ENCODE measurements around the gene TRIM43.
"Not testable (repeated sequence)": the region's sequence is repeated elsewhere in the genome, so short reads cannot be mapped to it uniquely, and the experiment has no call there.

Gene TRIM43

DNA sequence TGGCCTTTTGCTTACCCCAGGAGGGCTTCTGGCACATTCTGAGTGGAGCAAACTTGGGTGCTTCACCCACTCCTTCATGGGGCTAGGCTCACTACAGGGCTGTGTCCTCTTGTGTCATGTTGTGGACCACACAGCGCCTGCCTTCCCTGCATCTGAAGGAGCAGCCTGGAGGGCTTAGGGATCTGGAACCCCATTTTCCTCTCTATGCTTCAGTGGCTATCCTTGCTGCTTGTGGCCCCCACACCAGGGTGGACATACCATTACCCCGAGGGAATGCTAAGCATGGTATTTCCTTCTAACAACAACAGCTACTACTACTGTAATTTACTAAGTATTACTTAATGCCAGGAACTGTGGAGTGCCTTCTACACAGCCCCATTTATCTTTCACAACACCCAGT lies 50.6 kb downstream of the TRIM43 start:
- not testable (repeated sequence) for DNase-seq

DNA sequence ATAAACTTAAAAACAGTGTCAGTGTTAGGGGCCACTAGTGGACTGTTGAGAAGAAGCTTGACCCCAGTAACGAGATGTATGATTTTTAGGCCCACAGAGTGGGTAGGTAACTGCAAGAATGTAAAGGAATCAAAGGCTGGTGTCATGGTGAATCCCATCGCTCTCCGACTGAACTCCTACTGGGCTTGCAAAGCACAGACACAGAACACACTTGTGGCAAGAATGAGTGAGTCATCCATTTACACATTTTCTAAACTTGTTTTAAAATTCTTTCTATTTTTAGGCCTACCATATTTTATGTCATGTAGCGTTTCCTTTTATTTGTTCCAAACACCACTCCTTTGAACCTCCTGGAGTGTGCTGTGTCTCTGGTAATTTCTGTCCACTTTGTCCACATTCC lies 51.1 kb downstream of the TRIM43 start:
- DNase-seq, result not testable (repeated sequence)

DNA sequence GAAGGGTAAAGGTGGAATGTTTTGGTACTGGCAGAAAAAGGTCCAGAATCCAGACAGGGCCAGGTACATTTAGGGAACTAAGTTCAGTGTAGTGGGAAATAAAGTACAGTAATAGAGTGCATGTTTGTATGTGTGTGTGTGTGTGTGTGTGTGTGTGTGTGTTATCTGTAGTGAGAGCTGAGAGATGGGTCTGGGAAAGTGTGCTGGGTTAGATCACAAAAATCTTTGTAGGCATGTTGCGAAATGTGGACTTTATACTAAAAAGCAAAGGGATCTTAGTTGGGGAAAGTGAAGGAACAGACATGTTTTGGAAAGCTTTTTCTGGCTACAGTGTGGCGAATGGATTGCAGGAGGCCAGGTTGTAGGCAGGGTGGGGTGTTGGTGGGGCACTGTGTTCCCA lies 53.5 kb downstream of the TRIM43 start:
- not testable (repeated sequence) for DNase-seq

DNA sequence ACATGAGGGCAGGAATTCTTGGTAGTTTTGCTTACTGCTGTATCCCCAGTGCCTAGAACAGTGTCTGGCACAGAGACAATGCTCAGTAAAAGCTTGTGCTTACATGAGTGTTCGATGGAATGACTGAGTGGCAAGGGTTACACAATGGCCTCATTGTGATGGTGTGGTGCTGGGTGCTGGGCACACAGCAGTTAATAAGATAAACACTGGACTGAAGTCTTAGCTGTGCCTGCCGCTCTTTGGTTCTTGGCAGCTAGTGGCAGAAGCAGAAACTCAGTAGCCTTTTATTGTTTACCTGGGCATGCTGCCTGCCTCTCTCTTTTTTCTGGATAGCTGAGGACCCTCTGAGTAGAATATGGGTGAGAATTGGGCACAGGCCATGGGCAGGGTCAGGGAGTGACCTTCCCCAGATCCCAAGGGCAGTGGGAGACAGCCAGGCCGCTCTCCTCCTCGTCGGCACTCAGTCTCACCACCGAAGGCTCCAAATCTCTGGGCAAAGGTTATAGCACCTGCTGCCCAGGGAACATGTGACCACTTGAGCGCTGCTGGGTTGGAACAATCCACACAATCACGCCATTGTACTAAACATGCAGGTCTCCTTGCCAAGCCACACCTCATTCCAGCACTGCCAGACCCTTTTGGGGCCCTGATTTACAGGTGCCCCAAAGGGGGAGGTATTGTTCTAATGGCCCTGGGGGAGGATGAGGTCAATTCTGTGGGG lies 54.6 kb downstream of the TRIM43 start:
- DNase-seq, result not testable (repeated sequence)

DNA sequence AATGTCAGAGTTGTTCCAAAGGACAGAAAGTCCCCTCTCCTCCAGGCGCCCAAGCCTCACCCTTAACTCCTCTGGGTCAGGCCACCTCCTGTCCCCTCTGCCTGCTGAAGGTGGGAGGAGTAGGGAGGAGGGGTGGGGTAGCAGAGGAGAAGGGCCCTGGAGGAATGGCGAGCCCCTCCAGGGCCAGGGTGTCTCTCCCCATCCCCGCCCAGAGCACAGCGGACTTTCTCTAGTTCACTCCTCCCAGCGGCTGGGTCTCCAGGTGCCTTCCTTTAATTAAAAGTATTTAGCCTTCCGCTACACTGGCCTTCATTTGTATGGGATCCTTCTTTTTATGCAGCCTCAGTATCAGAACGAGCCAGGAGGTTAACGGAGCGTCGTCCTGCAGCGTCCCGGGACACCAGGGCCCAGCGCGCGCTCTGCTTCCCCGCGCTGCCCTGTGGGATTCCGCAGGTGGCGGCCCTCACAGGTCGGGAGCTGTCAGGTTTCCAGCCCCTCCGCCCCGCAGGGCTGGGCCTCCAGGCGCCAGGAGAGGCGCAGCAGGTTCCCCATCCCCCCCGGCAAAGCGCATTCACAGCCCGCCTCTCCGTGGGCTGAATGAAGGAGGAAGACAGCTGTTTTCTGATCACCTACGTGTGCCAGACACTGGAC lies 57.2 kb downstream of the TRIM43 start:
- not testable (repeated sequence) for DNase-seq

All from CD4-positive, alpha-beta T cell treated with Interferon gamma for 1 hour (primary cell).